ENCODE results near the gene QKI.
A peak's percentile ranks its signal among the peaks of the same experiment; 100 is the strongest.

The QKI gene

DNA sequence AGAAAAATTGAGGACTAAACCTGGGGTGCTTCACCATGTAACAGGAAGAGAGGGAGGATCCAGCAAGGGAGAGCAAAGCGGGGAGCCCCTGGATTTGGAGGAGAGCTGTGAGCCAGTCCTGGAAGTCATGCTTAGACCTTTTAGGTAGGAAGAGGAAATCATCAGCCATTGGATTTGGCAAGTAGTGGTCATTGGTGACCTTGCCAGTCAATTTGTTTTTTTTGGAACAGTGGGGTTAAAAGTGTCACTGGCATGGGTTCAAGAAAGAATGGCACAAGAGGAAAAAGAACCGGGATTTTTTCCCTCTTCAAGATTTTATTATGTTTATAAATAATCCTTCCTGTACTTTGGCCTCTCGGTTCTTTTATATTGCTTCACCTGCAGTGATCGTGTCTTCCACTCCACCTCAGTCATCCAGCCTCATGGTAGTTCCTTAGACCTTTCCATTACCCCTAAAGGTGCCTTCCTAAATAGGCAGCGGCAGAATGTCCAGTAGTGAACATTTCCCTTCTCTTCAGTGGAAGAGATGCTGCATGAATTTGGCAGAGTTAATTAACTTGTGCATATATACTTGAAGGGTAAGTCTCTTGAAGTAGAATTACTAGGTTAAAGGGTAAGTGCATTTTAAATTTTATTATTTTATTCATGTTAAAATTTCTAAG lies 124.7 kb downstream of the QKI start:
- DNase-seq: no peak

DNA sequence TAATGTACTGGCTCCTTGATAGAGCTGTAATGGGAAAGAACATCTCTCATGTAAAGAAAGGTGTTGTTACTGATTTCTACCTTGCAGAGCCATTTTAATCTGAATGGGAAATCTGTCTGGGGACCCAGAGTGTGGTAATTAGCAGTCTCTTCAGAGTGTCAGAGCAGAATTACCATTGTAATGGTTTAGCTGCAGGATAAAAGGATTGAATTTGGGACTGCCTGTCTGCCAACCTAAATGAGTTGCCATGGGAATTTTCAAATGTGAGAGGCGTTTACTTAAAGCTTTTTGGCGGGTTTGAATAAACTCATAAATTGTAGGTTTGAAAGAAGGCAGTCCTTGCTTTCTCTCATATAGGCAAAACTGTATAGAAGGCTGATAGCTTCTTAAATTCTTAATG lies 128.8 kb downstream of the QKI start:
- no peak for DNase-seq

DNA sequence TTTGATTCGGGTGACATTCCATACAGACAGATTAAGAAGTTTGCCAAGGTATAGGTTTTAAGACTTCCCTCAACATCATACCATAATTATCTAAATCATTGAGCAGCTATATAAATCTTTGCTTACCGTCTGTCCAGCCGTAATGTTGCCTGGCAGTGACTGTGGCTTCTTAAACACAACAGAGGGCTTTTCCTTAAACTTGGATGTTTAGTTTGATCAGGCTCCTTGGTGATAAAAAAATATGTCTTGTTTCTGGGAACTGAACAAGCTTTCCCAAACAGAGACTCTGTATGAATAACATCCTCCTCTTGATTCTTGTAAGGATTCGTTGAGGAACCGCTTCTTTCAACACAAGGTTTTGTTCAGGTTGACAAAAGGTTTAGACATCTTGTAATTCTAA lies 130.9 kb downstream of the QKI start:
- no peak for DNase-seq

DNA sequence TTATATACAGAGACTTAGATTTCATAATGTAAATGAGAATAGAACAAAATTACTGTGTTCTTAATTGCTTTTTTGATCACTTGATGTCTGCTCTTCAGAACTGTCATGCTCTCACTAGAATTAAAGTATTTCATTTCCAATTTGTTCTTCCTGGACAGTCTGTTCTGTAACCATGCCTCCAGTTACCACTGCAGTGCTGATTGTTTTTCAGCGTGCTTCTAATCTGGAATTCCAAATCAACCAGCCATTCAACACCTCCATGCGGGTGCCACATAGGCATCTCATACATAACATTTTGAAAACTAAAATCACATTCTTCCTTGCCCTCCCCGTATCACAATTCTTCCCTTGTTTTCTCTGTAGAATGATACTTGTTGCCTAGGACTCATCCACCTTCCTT lies 132.8 kb downstream of the QKI start:
- no peak for DNase-seq

DNA sequence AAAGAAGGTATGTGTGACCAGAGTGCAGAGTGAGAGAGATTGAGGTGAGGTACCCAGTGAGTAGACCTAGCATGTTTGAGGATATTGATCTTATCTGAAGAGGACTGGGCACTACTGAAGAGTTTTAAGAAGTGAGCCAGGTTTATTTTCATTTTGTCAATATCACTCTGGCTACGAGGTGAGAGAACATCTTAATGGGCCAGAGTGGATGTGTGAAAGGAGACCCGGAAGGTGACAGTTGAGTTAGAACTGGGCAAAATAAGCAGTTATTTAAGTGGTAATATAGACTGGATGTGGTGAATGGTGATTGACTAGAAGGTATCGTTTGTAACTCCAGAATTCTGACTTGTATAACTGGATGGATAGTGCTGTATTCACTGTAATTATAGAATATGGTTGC lies 134.1 kb downstream of the QKI start:
- DNase-seq: no peak

DNA sequence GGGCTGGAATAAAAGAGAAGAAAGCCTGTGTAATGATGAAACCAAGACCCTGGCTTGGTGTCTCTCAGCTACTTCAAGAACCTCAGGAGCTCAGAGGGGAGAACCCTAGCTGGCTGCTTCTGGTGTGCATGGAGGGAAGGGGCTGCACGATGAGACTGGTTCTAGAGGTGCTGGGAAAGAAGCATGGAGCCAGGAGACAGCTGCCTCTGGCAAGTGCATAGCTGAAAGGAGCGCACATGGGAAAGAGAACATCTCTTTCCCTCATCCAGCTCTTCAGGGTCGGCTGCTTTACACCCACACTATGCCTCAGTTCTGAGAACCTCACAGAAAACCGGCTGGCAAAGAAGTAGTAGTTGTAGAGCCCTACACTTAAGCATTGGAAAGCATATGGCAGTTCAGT lies 139.5 kb downstream of the QKI start:
- DNase-seq: no peak

DNA sequence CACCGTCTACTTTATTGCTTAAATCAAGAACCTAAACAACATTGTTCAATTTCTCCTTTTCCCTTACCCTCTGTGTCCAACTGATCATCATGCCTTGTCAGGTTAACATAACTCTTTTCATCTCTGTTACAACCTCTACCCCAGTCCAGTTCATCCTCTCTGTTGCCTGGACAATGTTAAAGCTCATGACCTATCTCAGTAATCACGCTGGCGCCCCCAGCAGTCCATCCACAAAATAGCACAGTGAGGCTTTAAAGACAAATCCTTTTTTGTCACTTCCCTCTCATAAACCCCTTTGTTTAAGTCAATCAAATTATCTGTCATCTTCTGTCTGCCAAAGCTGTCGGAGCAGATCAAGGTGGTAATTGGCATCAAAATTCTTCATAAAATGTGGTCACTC lies 140.1 kb downstream of the QKI start:
- peak; percentile 49 for DNase-seq

DNA sequence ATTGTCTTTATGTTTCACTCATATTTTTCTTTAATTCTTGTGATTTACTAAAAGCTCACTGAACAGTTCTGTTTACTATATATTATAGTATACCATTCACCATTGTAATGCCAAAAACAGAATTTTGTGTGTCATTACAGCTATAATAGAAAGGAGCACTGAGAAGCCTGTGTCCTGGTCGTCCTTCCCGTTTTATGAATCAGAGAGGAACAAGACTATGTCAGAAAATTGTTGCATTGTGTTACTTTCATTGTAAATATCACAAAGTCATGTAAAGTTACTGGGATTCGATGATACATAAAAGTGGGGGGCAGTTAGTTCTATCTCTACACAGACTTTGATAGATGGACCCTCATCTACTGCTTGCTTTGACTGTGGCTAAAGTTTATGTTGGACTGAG lies 145.1 kb downstream of the QKI start:
- DNase-seq: no peak

DNA sequence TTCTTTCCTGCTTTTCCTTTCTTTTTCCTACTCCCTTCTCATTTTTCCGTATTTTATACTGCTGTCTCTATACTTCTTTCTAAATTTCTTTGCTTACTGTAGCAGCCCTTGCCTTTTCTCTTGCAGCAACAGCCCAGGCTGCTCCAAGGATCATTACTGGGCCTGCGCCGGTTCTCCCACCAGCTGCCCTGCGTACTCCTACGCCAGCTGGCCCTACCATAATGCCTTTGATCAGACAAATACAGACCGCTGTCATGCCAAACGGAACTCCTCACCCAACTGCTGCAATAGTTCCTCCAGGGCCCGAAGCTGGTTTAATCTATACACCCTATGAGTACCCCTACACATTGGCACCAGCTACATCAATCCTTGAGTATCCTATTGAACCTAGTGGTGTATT lies 148.8 kb downstream of the QKI start:
- DNase-seq: no peak

DNA sequence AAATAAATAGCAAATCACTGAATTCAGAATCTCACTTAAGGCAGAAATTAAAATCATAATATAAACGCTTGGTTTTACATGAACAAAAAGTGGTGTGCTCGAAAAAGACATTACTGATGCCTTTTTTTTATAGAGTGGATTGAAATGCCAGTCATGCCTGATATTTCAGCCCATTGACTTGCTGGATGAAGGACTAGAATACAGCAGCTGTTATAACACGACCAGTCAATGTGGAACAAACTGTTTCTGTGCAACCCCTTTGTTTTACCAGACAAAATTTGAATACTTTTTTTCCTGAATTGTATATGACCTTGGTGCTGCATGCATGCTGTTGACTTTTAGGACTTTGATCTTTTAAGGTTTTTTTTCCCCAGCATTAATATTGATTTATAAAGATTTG lies 150.0 kb downstream of the QKI start:
- no peak for DNase-seq

DNA sequence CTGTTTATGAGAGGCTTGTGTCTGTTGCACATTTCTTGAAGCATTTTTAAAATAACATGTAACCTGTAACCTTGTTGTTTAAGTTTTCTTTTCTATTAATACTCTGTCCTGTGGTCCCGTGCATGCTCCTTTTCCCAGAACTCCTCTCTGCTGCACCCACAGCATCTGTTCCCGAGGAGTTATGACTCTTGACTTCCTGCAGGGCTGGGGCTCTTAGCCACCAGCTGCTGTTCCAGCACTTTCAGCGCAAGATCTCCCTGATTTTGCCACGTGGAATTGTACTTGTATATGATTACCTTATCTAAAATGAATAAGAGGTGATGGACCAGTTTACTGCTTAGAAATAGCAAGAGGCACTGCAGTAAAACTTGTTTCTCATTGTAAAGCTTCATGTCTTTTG lies 150.6 kb downstream of the QKI start:
- no peak for DNase-seq

DNA sequence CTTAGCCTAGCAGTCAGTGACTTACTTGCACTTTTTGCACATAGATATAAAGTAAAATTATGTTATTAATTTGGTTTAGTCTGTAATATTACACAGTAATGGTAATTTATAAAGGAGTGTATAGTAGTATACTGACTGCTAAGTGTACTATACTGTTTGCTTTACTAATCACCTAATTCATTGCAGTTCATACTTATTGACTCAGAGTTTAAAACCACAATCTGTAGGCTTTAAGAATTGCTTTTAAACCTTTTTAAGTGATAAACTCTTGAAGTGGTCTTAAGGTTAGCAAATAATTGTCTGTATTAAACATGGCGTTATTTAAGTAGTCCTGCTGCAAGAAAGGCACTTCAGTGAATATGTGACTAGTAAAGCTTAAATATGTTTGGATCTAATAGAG lies 151.5 kb downstream of the QKI start:
- DNase-seq: no peak

DNA sequence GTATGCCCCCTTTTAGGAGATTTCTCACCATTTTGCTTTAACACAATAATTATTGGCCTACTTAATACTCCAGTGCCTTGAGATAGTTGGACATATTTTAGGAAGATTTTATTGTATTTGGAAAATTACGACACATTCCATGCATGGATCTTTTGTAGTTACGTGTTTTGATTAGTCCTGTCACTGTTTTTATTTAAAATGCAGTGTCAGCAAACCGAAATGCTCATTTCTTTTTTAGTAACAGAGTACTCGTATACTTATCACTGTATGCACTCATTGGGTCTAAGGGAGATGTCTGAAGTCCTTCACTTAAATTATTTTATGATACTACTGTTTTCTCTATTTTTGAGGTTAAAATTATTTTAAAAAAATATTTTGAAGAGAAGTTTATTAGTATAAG lies 153.8 kb downstream of the QKI start:
- no peak for DNase-seq

DNA sequence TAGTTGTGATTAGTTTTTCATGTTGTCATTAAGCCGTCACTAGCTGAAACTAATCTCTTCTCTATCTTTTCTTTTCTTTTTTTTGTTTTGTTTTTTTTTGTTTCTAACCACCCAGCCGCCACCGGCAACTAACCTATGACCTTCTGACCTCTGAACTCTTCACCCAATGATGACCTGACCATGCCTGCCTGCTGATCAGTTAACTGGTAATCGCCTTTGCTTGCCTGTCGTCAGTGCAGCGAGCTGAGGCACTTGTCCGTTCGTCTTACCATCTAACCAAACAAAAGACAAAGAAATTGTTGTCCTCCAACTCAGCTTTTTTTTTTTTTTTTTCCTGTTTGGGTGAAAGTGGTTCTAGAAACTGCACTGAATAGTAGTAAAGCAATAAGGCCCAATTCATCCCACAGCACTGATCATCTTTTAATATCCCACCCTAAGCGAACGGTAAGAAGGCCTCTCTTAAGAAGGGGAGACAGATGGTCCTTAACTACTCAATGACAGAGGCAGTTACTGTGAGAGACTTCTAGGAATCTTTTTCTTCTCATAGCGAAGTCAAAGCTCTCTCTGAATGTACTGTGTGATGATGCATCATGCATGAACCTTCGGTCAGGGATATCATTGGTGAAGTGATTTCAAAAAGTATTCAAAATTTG lies 156.2 kb downstream of the QKI start:
- DNase-seq: no peak

DNA sequence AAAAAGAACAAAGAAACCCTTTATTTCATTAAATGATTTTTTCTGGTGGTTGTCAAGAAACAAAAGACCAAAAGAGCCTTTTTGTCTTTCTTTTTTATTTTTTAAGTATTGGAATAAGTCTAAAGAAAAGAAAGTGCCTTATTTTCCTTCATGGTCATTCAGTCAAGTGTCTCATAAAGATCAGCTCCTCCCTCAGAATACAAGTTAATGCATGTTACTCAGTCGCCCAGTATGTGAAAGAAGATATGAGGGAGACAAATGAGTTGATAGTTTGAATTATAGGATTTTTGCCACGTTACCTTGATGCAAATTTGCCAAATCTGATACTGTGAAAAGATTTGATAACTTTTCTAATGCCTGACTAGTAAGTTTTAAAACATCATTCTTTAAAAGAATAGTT lies 157.2 kb downstream of the QKI start:
- DNase-seq: no peak

DNA sequence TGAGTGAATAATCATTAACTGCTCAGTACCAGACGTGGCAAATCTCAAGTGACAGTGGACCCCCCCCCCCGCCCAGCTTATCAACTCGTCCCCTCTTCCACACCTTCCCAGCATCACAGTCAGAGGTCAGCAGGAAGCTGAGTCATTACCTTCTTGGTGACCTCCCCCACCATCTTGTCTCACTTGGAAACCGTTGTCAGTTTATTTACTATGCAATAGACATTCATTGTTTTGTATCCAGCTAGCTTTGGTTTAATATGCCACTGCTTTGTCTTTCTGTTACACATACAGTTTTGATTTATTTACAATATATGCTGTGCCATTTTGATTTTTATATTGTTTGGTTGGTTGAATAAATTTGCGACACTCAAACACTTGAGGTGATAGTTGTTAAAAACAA lies 158.1 kb downstream of the QKI start:
- no peak for DNase-seq

DNA sequence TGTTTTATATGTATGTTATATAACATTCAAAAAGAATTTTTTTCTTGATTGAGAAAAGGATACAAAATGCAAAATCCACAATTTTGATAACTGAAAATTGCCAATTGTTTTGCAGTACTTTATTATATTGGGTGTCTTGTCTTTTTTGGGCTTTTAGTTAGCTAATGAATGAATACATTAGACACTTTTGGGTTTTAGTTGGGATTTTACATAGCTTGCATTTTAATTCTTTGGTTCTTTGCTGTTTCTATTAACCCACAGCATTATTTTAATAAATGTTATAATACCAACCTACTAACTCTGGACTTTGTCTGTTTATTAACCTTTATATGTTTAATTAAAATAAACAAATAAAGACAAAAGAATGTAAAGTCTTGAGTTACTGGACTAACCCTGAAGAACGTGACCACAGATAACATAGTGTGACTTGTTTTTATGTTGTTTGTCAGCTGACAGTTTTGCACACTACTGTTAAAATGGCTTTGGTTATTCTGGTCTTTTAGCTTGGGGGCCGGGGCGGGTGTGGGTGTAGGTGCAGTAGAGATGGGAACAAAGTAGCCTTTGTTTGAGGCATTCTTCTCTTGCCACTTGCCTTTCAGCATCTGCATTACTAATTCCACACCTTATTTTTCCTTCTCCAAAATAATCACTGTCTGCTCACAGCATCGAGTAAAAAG lies 159.1 kb downstream of the QKI start:
- no peak for DNase-seq

DNA sequence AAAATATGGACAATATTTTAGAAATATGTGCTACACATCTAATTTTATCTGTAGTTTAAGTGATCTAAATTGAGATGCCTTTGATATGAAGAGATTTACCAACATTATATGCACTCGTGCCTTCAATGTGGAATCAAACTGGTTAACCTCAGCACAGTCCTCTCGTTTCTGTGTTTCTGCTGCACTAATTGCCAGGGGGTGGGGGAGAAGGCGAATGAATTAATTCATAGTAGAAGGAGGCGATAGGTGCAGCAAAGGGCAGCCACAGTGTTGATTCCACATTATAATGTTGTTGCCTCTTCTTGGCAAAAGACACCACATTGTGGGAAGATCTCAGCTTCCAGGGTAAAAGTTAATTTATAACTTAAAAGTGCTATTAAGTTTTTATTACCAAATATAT lies 161.6 kb downstream of the QKI start:
- DNase-seq: no peak

DNA sequence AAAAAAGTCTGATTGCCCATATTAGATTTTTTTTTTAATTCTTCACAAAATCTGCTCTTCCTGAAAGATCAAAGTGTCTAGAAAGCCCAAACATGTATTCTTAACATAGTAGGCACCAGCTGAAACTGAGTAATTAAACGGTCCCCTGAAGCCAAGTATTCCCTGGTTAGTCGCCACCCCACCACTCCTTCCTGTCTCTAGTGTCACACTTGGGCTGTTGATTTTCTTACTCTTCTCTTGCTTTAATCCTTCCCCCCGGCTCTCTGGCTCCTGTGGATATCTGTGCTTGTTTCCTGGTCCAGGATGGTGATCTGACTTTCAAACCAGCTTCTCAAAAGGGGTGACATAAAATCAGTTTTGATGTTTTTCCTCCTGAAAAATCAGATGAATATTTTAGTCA lies 162.9 kb downstream of the QKI start:
- no peak for DNase-seq

DNA sequence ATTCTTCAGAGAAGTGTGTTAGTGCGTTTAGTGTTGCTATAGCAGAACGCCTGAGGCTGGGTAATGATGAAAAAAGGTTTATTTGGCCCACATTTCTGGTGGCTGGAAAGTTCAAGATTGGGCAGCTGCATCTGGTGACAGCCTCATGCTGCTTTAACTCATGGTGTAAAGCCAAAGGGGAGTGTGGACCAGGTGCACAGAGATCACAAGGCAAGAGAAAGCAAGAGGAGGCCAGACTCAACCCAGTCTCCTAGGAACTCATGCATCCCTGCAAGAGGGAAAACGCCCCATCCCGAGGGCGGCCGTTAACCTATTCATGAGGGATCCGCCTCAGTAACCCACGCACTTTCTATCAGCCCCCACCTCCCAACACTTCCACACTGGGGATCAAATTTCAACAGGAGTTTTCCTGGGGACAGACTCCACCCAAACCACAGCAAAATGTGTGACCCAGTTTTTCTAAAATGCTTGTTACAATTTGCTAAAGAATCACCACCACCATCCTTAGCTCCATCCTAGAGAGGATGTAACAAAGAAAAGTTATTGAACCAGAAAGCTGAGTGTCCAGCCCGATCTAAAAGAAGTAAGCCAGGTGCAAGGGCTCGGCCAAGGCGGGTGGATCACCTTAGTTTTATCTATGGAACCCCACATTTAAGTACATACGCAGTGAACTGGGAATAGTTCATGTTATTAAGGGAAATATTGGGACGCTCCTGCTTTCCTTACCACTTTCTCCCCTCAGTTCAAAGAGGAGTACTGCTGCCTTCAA lies 164.8 kb downstream of the QKI start:
- DNase-seq: no peak

DNA sequence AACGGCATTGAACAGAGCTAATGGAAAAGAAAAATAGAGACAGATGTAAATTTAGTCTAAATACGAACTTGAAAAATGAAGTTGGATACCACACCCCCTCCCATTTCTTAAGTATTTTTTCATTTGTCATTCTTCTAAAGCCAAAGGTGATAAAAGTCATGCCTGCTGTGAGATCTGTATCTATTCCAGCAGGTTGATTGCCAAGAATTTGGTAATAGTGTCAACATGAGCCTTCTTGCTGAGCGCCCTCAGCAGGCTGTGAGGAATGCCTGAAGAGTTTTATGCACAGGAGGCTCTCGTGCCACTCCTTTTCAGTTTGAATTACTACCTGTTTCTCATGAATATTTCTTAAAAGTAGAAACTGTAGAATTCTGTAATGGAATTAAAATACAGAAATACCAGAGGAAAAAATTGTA lies 165.4 kb downstream of the QKI start:
- no peak for DNase-seq

DNA sequence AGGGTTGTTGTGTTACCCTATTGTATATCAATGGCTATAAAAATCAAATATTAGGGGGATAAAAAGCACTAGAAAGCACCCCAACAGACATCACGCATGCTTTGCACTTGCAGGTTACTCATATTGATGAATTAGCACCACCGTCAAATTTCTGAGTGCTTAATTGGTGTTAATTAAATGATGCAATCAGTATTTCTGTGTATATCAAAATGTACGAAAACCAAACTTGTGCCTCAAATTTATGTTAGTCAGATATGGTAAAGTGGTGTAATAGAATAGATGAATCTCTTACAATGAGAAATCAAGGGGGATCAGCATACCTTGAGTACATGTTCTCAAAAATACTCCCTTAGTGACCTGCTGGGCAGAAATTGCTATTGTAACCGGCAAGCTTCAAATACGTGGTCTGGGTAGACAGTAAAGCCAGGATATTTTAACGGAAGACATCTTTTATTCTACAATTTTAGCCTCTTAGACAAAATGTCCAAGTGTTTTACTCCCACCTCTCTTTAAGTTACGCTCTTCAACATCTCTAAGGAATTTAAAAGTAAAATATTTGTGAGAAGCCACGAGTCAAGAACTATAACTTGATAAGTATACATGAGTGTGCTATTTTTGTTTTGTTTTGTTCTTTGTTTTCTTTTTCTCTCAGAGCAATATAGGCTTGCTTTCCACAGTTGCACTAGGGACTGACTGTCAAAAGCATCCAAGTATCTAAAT lies 166.0 kb downstream of the QKI start:
- DNase-seq: no peak

DNA sequence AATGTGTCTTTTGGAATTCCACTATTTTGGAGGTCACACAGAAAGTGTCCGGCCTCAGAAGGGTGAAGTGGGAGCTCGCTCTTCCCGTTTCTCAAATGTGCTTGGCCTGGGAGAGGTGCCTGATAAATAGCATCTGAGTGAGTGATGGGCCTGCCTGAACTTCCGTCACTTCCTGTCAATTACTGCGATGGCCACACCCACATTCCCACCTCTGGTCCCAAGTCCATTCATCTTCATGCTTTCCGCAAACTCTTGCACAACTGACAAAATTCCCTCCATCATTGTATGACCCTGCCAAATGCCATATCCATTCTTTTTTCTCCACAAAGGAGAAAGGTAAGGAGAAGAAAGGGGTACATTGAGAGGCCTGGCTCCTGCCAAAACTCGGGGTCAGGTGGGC lies 169.0 kb downstream of the QKI start:
- no peak for DNase-seq

Data from activated CD4-positive, alpha-beta T cell treated with anti-CD3 and anti-CD28 coated beads, Interleukin-10, Interleukin-2, amounts not matched to agents 100 ng/mL and 50 ng/mL, durations not matched to agents 16 hours and 8 hours (primary cell).